Endothelial cell of umbilical vein (primary cell): Measurements from ENCODE around the gene GRID1.

ENCODE experiments used
- EZH2 ChIP-seq: IDR thresholded peaks from 2 replicates; pipeline ENCODE4 v1.6.1; 2012; ENCODE audit warnings: borderline replicate concordance, low read depth, mild to moderate bottlenecking, moderate library complexity, low read length, inconsistent platforms; ENCODE audit not compliant: severe bottlenecking
- FOS ChIP-seq: IDR thresholded peaks from 2 replicates; pipeline ENCODE4 v1.6.1; 2011; ENCODE audit warnings: mild to moderate bottlenecking, low read length, moderate library complexity, borderline replicate concordance; ENCODE audit not compliant: insufficient read depth
- GATA2 ChIP-seq: IDR thresholded peaks from 2 replicates; pipeline ENCODE4 v1.7.0; 2011; ENCODE audit warnings: low read depth, mild to moderate bottlenecking, moderate library complexity, mixed read lengths, low read length; ENCODE audit not compliant: insufficient read length, insufficient read depth
- JUN ChIP-seq: IDR thresholded peaks from 2 replicates; pipeline ENCODE4 v1.6.1; 2011; ENCODE audit warnings: borderline replicate concordance, low read depth; ENCODE audit not compliant: insufficient read length, insufficient read depth
- MAX ChIP-seq: IDR thresholded peaks from 2 replicates; pipeline ENCODE4 v1.6.1; 2011; ENCODE audit not compliant: insufficient read depth, insufficient read length
- MYC ChIP-seq: IDR thresholded peaks from one replicate; pipeline ENCODE4 v1.6.1; 2011; ENCODE audit warnings: mild to moderate bottlenecking, low read depth, low read length
- POLR2A ChIP-seq: IDR thresholded peaks from 2 replicates; pipeline ENCODE4 v1.6.1; 2012; ENCODE audit warnings: low read depth, mild to moderate bottlenecking, control low read depth, low read length
- POLR2AphosphoS5 ChIP-seq: IDR thresholded peaks from 2 replicates; pipeline ENCODE4 v1.6.1; 2012; ENCODE audit warnings: low read depth, mild to moderate bottlenecking, control low read depth, low read length, moderate library complexity; ENCODE audit not compliant: insufficient read depth
- TF ChIP-seq, protein P1 (sequence below), 2 donors: IDR thresholded peaks; 1 replicate in 1 of 2; 2 replicates in 1 of 2; pipeline ENCODE4 v1.5.1; 2011; ENCODE audit warnings: low read length in 2 of 2, mild to moderate bottlenecking in 2 of 2, moderate library complexity in 2 of 2, control low read depth in 1 of 2, inconsistent platforms in 1 of 2, low read depth in 1 of 2; ENCODE audit not compliant: insufficient read depth in 1 of 2; ENCODE audit errors: extremely low read depth in 1 of 2

GRCh38 chr10:86260564-86260963 lies 106.0 kb downstream of the GRID1 start:
- TF ChIP-seq, protein P1, sequence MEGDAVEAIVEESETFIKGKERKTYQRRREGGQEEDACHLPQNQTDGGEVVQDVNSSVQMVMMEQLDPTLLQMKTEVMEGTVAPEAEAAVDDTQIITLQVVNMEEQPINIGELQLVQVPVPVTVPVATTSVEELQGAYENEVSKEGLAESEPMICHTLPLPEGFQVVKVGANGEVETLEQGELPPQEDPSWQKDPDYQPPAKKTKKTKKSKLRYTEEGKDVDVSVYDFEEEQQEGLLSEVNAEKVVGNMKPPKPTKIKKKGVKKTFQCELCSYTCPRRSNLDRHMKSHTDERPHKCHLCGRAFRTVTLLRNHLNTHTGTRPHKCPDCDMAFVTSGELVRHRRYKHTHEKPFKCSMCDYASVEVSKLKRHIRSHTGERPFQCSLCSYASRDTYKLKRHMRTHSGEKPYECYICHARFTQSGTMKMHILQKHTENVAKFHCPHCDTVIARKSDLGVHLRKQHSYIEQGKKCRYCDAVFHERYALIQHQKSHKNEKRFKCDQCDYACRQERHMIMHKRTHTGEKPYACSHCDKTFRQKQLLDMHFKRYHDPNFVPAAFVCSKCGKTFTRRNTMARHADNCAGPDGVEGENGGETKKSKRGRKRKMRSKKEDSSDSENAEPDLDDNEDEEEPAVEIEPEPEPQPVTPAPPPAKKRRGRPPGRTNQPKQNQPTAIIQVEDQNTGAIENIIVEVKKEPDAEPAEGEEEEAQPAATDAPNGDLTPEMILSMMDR (IDR thresholded peaks at IDR 0.05; ENCODE audit: extremely low read depth in 1 of 2, insufficient read depth in 1 of 2, low read depth in 1 of 2, low read length in 2 of 2), result no peak
- no peak for TF ChIP-seq GATA2
- no peak for TF ChIP-seq MYC
- no peak for TF ChIP-seq JUN
- no peak for TF ChIP-seq EZH2
- TF ChIP-seq POLR2AphosphoS5, result no peak
- no peak for TF ChIP-seq POLR2A
- no peak for TF ChIP-seq MAX
- TF ChIP-seq FOS, result no peak
